ENCODE data around the gene RHEBL1. TPM values are rescaled to one million over a fixed set of nuclear protein-coding genes. Genes with fewer than 3 reads are reported as not detected.

Gene RHEBL1
- total RNA-seq, 6 experiments from 2014 or later: 0.60 to 1.6 (median 0.86) TPM

GRCh38 chr12:49098035-49098451 lies 28.3 kb upstream of the RHEBL1 start:
- Mint-ChIP-seq H3K4me1 (ENCODE audit: low read depth) (peaks cover 13% of the 10 kb centered on the region), H3K9me3 (no peaks in the 10 kb centered on the region), H3K27ac (no peak overlapping the region), H3K4me3 (no peak overlapping the region), H3K27me3 (ENCODE audit: insufficient read depth) (peaks cover 13% of the 10 kb centered on the region), H3K36me3 (ENCODE audit: low read depth) (0 out of 2 replicates have a peak, but pooled peaks cover 5% of the 10 kb centered on the region)
- DNase-seq: peak; percentile 19
- TF ChIP-seq CTCF (IDR thresholded peaks at IDR 0.05): peak; percentile 89

- 0 out of 2 replicates have a peak, but pooled peaks cover 5% of the 10 kb centered on the region for H3K36me3 Mint-ChIP-seq (ENCODE audit: low read depth)
- TF ChIP-seq CTCF (IDR thresholded peaks at IDR 0.05): no peak
- H3K4me1 Mint-ChIP-seq (ENCODE audit: low read depth): peaks cover 17% of the 10 kb centered on the region
- H3K4me3 Mint-ChIP-seq: no peak overlapping the region
- DNase-seq: no peak
- H3K27ac Mint-ChIP-seq: no peak overlapping the region
- peaks cover 13% of the 10 kb centered on the region for H3K27me3 Mint-ChIP-seq (ENCODE audit: insufficient read depth)
- H3K9me3 Mint-ChIP-seq: no peaks in the 10 kb centered on the region
Observed at GRCh38 chr12:49097381-49097780, 27.6 kb upstream of the RHEBL1 start.

GRCh38 chr12:49094975-49095365 lies 25.2 kb upstream of the RHEBL1 start:
- Mint-ChIP-seq H3K4me1 (ENCODE audit: low read depth) (peaks cover 33% of the 10 kb centered on the region), H3K36me3 (ENCODE audit: low read depth) (0 out of 2 replicates have a peak, but pooled peaks cover 5% of the 10 kb centered on the region), H3K27ac (no peak overlapping the region), H3K9me3 (no peaks in the 10 kb centered on the region), H3K4me3 (no peak overlapping the region), H3K27me3 (ENCODE audit: insufficient read depth) (peaks cover 17% of the 10 kb centered on the region)
- no peak for DNase-seq
- TF ChIP-seq CTCF (IDR thresholded peaks at IDR 0.05): no peak

GRCh38 chr12:49094160-49094974 lies 24.6 kb upstream of the RHEBL1 start, which contains the start of gene DHH:
DHH (minus strand) TSS chr12:49094801; CDS start chr12:49094512, 289 bp downstream.
- TF ChIP-seq CTCF (IDR thresholded peaks at IDR 0.05): no peak
- no peaks in the 10 kb centered on the region for H3K9me3 Mint-ChIP-seq
- H3K4me1 Mint-ChIP-seq (ENCODE audit: low read depth): peaks cover 33% of the 10 kb centered on the region
- H3K4me3 Mint-ChIP-seq: peak within 1 kb of the TSS; percentile 9; the same call in 1 of the 2 replicates
- no peak within 1 kb of the TSS for H3K27ac Mint-ChIP-seq
- peaks cover 17% of the 10 kb centered on the region for H3K27me3 Mint-ChIP-seq (ENCODE audit: insufficient read depth)
- H3K36me3 Mint-ChIP-seq (ENCODE audit: low read depth): 0 out of 2 replicates have a peak, but pooled peaks cover 5% of the 10 kb centered on the region
- no peak for DNase-seq

GRCh38 chr12:49093792-49094159 lies 24.0 kb upstream of the RHEBL1 start:
- no peaks in the 10 kb centered on the region for H3K9me3 Mint-ChIP-seq
- no peak for DNase-seq
- H3K4me1 Mint-ChIP-seq (ENCODE audit: low read depth): peaks cover 33% of the 10 kb centered on the region
- no peak for TF ChIP-seq CTCF (IDR thresholded peaks at IDR 0.05)
- H3K4me3 Mint-ChIP-seq: peak overlapping the region; percentile 9; the same call in 1 of the 2 replicates
- no peak overlapping the region for H3K27ac Mint-ChIP-seq
- H3K27me3 Mint-ChIP-seq (ENCODE audit: insufficient read depth): peaks cover 17% of the 10 kb centered on the region
- H3K36me3 Mint-ChIP-seq (ENCODE audit: low read depth): 0 out of 2 replicates have a peak, but pooled peaks cover 5% of the 10 kb centered on the region

All from HFFc6 (cell line).